Cardiac fibroblast (primary cell): ENCODE measurements around the gene FAM171A1.

Experiments used
- DNase-seq, 2 donors: peaks; one replicate each; pipeline versions ENCODE4 v3.0.0 to v3.0.0-alpha.2; 2010; ENCODE audit warnings: low read depth in 2 of 2
- H3K4me3 ChIP-seq, 2 donors: replicated peaks in 1 of 2; 1 replicate in 1 of 2; 2 replicates in 1 of 2; pipeline ENCODE4 v1.5.1; 2011; ENCODE audit warnings: low read depth in 2 of 2, low read length in 2 of 2, mild to moderate bottlenecking in 2 of 2, moderate library complexity in 1 of 2
- CTCF ChIP-seq: IDR thresholded peaks from one replicate; pipeline ENCODE4 v1.5.1; 2011; ENCODE audit warnings: low read depth, mild to moderate bottlenecking, low read length, inconsistent platforms

FAM171A1 gene

GRCh38 chr10:15300697-15301096 is 70.4 kb downstream of the FAM171A1 start:
- H3K4me3 ChIP-seq = no peak overlapping the region
- DNase-seq = peak; percentile 24 to 45
- no peak for TF ChIP-seq CTCF

- no peak for DNase-seq
- TF ChIP-seq CTCF = no peak
- no peak overlapping the region for H3K4me3 ChIP-seq
Measured at GRCh38 chr10:15300145-15300544, 70.9 kb downstream of the FAM171A1 start.

- DNase-seq = no peak
- no peak overlapping the region for H3K4me3 ChIP-seq
- TF ChIP-seq CTCF = no peak
Measured at GRCh38 chr10:15296701-15297100, 74.4 kb downstream of the FAM171A1 start.

GRCh38 chr10:15295537-15296325 is 75.4 kb downstream of the FAM171A1 start:
- DNase-seq = no peak
- H3K4me3 ChIP-seq = no peak overlapping the region
- no peak for TF ChIP-seq CTCF

GRCh38 chr10:15293862-15294842 is 76.9 kb downstream of the FAM171A1 start:
- H3K4me3 ChIP-seq = no peak overlapping the region
- no peak for TF ChIP-seq CTCF
- DNase-seq = peak; percentile 15 to 39

GRCh38 chr10:15290671-15291070 is 80.4 kb downstream of the FAM171A1 start:
- TF ChIP-seq CTCF = no peak
- no peak for DNase-seq
- no peak overlapping the region for H3K4me3 ChIP-seq
